HG02970 (cell line): ENCODE data around the gene HRG.

Source experiments
- ATAC-seq: cut with Tn5 transposase; IDR thresholded peaks from one replicate; pipeline ENCODE4 v1.9.1; 2021; ENCODE audit warnings: mild to moderate bottlenecking, moderate library complexity, moderate number of reproducible peaks; ENCODE audit not compliant: unreplicated experiment, low FRiP score

The HRG gene

GRCh38 chr3:186637686-186638085 is 28.1 kb upstream of the HRG start:
- ATAC-seq, result no peak

- no peak for ATAC-seq
Measured at GRCh38 chr3:186638259-186638658, 27.6 kb upstream of the HRG start.

- ATAC-seq, result no peak
Measured at GRCh38 chr3:186639778-186640472, 25.9 kb upstream of the HRG start, which contains the start of gene FETUB. Gene FETUB, plus strand, starts transcription at chr3:186640399. Its CDS starts 62 bp downstream, at chr3:186640461.

- ATAC-seq, result no peak
Measured at GRCh38 chr3:186640473-186640818, 25.4 kb upstream of the HRG start.

GRCh38 chr3:186640929-186641328 is 24.9 kb upstream of the HRG start:
- ATAC-seq, result no peak

- no peak for ATAC-seq
Measured at GRCh38 chr3:186642014-186642413, 23.8 kb upstream of the HRG start.

GRCh38 chr3:186643493-186643892 is 22.3 kb upstream of the HRG start:
- no peak for ATAC-seq

- no peak for ATAC-seq
Measured at GRCh38 chr3:186644683-186645082, 21.1 kb upstream of the HRG start.

GRCh38 chr3:186646106-186646505 is 19.7 kb upstream of the HRG start:
- no peak for ATAC-seq

- no peak for ATAC-seq
Measured at GRCh38 chr3:186646841-186647240, 19.0 kb upstream of the HRG start.

- ATAC-seq, result no peak
Measured at GRCh38 chr3:186648851-186649250, 17.0 kb upstream of the HRG start.

GRCh38 chr3:186651678-186652215 is 14.1 kb upstream of the HRG start:
- no peak for ATAC-seq

GRCh38 chr3:186653080-186653707 is 12.6 kb upstream of the HRG start:
- ATAC-seq, result no peak

GRCh38 chr3:186653984-186654383 is 11.8 kb upstream of the HRG start:
- no peak for ATAC-seq

- no peak for ATAC-seq
Measured at GRCh38 chr3:186663361-186664118, 2.3 kb upstream of the HRG start.

GRCh38 chr3:186664119-186664495 is 1.7 kb upstream of the HRG start:
- no peak for ATAC-seq

- no peak for ATAC-seq
Measured at GRCh38 chr3:186664506-186664905, 1.3 kb upstream of the HRG start.

- no peak for ATAC-seq
Measured at GRCh38 chr3:186668426-186668825, 2.6 kb downstream of the HRG start.

- ATAC-seq, result no peak
Measured at GRCh38 chr3:186669378-186670084, 3.7 kb downstream of the HRG start.

- no peak for ATAC-seq
Measured at GRCh38 chr3:186670155-186670554, 4.3 kb downstream of the HRG start.

- no peak for ATAC-seq
Measured at GRCh38 chr3:186671051-186671450, 5.2 kb downstream of the HRG start.
